A673 (cell line): ENCODE data around the gene PTS. TPM values are rescaled to one million over a fixed set of nuclear protein-coding genes. Genes with fewer than 3 reads are reported as not detected.

Experiments
- BruUV-seq: library from RNA; stranded (reverse); fragments of 400-500 nt; replicated peaks from 2 replicates; lab custom pipeline; 2021; lab: Mats Ljungman, UMichigan
- CTCF ChIA-PET: fragments of 300-600 bp; sonication (Branson Sonifier 250); formaldehyde crosslinking; loops from one replicate; lab custom pipeline; 2022; ENCODE audit warnings: antibody characterized with exemption; lab: Charles Lee
- POLR2A ChIA-PET: fragments of 300-600 bp; sonication (Branson Sonifier 250); formaldehyde crosslinking; loops from one replicate; lab custom pipeline; 2022; ENCODE audit warnings: antibody characterized with exemption; ENCODE audit not compliant: low non-redundant PET; lab: Charles Lee
- DNase-seq: peaks from one replicate; pipeline ENCODE4 v3.0.0-alpha.2; 2015; ENCODE audit warnings: low spot score
- H3K27ac ChIP-seq: fragments of 200-600 bp; sonication (generic); 2 replicates; pipeline ENCODE4 v1.5.1; 2016; ENCODE audit warnings: mixed run types, low read depth, mild to moderate bottlenecking, mixed read lengths, antibody characterized with exemption, low read length; ENCODE audit not compliant: poor library complexity, severe bottlenecking
- H3K27me3 ChIP-seq: fragments of 200-600 bp; sonication (generic); replicated peaks from 2 replicates; pipeline ENCODE4 v1.6.1; 2017; ENCODE audit warnings: mixed run types, low read depth, mild to moderate bottlenecking, mixed read lengths, antibody characterized with exemption, low read length; ENCODE audit not compliant: insufficient read depth, poor library complexity
- H3K36me3 ChIP-seq: fragments of 200-600 bp; sonication (generic); 2 replicates; pipeline ENCODE4 v1.6.1; 2016; ENCODE audit warnings: mixed run types, mild to moderate bottlenecking, mixed read lengths, antibody characterized with exemption, low read length; ENCODE audit not compliant: insufficient read depth, poor library complexity, severe bottlenecking
- H3K4me1 ChIP-seq: fragments of 200-600 bp; sonication (generic); 2 replicates; pipeline ENCODE4 v1.6.1; 2017; ENCODE audit warnings: mixed run types, mild to moderate bottlenecking, mixed read lengths, antibody characterized with exemption, low read length; ENCODE audit not compliant: insufficient read depth, poor library complexity, severe bottlenecking
- H3K4me3 ChIP-seq: fragments of 200-600 bp; sonication (generic); 2 replicates; pipeline ENCODE4 v1.5.1; 2016; ENCODE audit warnings: low read depth, mixed run types, mild to moderate bottlenecking, mixed read lengths, low read length; ENCODE audit not compliant: poor library complexity, severe bottlenecking
- H3K9me3 ChIP-seq: fragments of 200-600 bp; sonication (generic); 2 replicates; pipeline ENCODE4 v1.6.1; 2016; ENCODE audit warnings: mixed run types, low read depth, mild to moderate bottlenecking, mixed read lengths, antibody characterized with exemption, low read length; ENCODE audit not compliant: poor library complexity, severe bottlenecking
- EZH2 ChIP-seq: fragments of 200-600 bp; sonication (generic); IDR thresholded peaks from 2 replicates; pipeline ENCODE4 v1.6.1; 2017; ENCODE audit warnings: borderline replicate concordance, low read depth, mild to moderate bottlenecking, mixed read lengths, antibody characterized with exemption, low read length; ENCODE audit not compliant: poor library complexity, severe bottlenecking
- intact Hi-C: fragments of 100-400 bp; cut with micrococcal nuclease; formaldehyde crosslinking; loops from one replicate; pipeline ENCODE4 v1.10.0; 2022; ENCODE audit not compliant: unreplicated experiment
- total RNA-seq: library from RNA; stranded (reverse); gene quantifications from 2 replicates; pipeline ENCODE4 v1.2.3, GENCODE V29; 2021
- TF ChIP-seq, protein P1 (sequence below): fragments of 300-800, 200-600 bp; sonication (generic); conservative IDR thresholded peaks from 2 replicates; pipeline ENCODE4 v1.5.1; 2017; ENCODE audit warnings: low read depth, mild to moderate bottlenecking, antibody characterized with exemption, low read length, moderate library complexity, mixed read lengths

PTS gene
- total RNA-seq, 1 experiment from 2014 or later = 96.8 TPM

- BruUV-seq = no TSS peak
- ChIA-PET POLR2A (no interaction called here), CTCF (no interaction called here)
- Histone ChIP-seq H3K36me3 (peaks cover 67% of the 10 kb centered on the region), H3K4me1 (peaks cover 13% of the 10 kb centered on the region), H3K4me3 (no peak overlapping the region), H3K9me3 (no peaks in the 10 kb centered on the region), H3K27me3 (no peaks in the 10 kb centered on the region), H3K27ac (no peak overlapping the region)
- TF ChIP-seq EZH2 = no peak
- TF ChIP-seq, protein P1, sequence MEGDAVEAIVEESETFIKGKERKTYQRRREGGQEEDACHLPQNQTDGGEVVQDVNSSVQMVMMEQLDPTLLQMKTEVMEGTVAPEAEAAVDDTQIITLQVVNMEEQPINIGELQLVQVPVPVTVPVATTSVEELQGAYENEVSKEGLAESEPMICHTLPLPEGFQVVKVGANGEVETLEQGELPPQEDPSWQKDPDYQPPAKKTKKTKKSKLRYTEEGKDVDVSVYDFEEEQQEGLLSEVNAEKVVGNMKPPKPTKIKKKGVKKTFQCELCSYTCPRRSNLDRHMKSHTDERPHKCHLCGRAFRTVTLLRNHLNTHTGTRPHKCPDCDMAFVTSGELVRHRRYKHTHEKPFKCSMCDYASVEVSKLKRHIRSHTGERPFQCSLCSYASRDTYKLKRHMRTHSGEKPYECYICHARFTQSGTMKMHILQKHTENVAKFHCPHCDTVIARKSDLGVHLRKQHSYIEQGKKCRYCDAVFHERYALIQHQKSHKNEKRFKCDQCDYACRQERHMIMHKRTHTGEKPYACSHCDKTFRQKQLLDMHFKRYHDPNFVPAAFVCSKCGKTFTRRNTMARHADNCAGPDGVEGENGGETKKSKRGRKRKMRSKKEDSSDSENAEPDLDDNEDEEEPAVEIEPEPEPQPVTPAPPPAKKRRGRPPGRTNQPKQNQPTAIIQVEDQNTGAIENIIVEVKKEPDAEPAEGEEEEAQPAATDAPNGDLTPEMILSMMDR = no peak
- intact Hi-C loops = no loop called here
- no peak for DNase-seq
Observed at GRCh38 chr11:112231952-112232351, 5.7 kb downstream of the PTS start.

GRCh38 chr11:112235750-112236390 lies 9.6 kb downstream of the PTS start:
- no peak for TF ChIP-seq EZH2
- TF ChIP-seq, protein P1 = no peak
- POLR2A ChIA-PET = no interaction called here
- Histone ChIP-seq H3K9me3 (no peaks in the 10 kb centered on the region), H3K4me1 (no peaks in the 10 kb centered on the region), H3K27me3 (no peaks in the 10 kb centered on the region), H3K36me3 (peaks cover 56% of the 10 kb centered on the region), H3K27ac (no peak overlapping the region), H3K4me3 (no peak overlapping the region)
- CTCF ChIA-PET = no interaction called here
- intact Hi-C loops = no loop called here
- no peak for DNase-seq
- no TSS peak for BruUV-seq

GRCh38 chr11:112237451-112237850 lies 11.2 kb downstream of the PTS start:
- Histone ChIP-seq H3K9me3 (no peaks in the 10 kb centered on the region), H3K36me3 (peaks cover 47% of the 10 kb centered on the region), H3K4me1 (no peaks in the 10 kb centered on the region), H3K27ac (no peak overlapping the region), H3K4me3 (no peak overlapping the region), H3K27me3 (no peaks in the 10 kb centered on the region)
- ChIA-PET POLR2A (no interaction called here), CTCF (no interaction called here)
- intact Hi-C loops = no loop called here
- TF ChIP-seq, protein P1 = no peak
- no peak for TF ChIP-seq EZH2
- DNase-seq = no peak
- no TSS peak for BruUV-seq
